Measurements from ENCODE around the gene DYNLT1.
"Not testable (repeated sequence)": the region's sequence is repeated elsewhere in the genome, so short reads cannot be mapped to it uniquely, and the experiment has no call there.

The DYNLT1 gene

DNA sequence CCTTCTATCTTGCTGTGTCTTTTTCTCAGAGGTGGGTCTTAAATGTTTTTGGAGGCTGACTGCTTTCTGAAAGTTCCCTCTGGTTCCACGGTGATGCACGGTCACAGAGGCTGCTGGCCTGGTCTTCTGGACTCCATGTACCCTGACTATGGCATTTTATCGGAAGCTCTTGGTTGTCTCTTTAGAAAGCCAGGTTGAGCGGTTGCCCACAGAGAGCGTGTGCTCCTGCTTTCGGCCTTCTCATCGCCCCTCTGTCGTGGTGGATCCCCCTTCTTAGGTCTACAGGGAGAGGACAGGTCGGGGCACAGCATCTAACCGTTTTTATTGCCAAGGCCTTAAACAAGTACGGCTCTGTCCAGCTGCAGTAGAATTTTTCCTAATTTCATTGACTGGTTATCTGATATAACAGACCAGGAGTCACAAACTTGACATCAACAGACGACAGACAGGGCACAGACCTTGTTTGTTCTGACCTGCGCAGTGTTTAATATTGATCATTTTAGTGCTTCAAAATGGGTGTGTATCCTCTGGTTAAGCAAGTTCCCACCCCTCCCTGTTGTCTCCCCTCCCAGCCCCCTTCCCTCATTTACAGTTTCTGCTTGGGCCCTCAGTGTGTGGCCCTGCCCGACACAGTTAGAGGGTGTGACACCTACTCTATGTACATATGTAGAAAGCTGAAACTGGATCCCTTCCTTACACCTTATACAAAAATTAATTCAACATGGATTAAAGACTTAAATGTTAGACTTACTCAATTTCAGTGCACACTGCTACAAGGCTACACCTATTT lies 30.0 kb upstream of the DYNLT1 start:
- no peaks in the 10 kb centered on the region for H3K9me3 ChIP-seq (ENCODE audit: control insufficient read depth in 1 of 2, low read length in 2 of 2)
- no peaks in the 10 kb centered on the region for H3K36me3 ChIP-seq (ENCODE audit: control insufficient read depth in 1 of 2, insufficient read depth in 2 of 2, low read length in 2 of 2)
- no peak overlapping the region for H3K27ac ChIP-seq (ENCODE audit: low read length)
- H3K27me3 ChIP-seq (ENCODE audit: low read depth, low read length): no peaks in the 10 kb centered on the region
- H3K4me3 ChIP-seq (ENCODE audit: low read depth in 1 of 2, low read length in 2 of 2): no peak overlapping the region
- H3K4me1 ChIP-seq (ENCODE audit: control insufficient read depth in 1 of 2, insufficient read depth in 2 of 2, low read length in 2 of 2): no peaks in the 10 kb centered on the region

DNA sequence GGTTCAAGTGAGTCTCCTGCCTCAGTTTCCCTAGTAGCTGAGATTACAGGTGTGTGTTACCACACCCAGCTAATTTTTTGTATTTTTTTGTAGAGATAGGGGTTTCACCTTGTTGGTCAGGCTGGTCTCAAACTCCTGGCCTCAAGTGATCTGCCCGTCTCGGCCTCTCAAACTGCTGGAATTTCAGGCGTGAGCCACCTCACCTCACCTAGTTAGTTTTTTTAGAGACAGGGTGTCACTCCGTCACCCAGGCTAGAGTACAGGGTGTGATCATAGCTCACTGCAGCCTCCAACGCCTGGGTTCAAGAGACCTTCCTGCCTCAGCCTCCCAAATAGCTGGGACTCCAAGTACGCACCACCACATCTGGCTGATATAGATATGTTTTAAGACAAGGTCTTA lies 28.2 kb upstream of the DYNLT1 start:
- Histone ChIP-seq H3K27me3 (ENCODE audit: low read depth, low read length) (no peaks in the 10 kb centered on the region), H3K27ac (ENCODE audit: low read length) (no peak overlapping the region), H3K4me3 (ENCODE audit: low read depth in 1 of 2, low read length in 2 of 2) (no peak overlapping the region), H3K9me3 (ENCODE audit: control insufficient read depth in 1 of 2, low read length in 2 of 2) (no peaks in the 10 kb centered on the region), H3K4me1 (ENCODE audit: control insufficient read depth in 1 of 2, insufficient read depth in 2 of 2, low read length in 2 of 2) (peaks cover 0 to 2% of the 10 kb centered on the region in 2 donors), H3K36me3 (ENCODE audit: control insufficient read depth in 1 of 2, insufficient read depth in 2 of 2, low read length in 2 of 2) (no peaks in the 10 kb centered on the region)

GRCh38 chr6:158672119-158672518 lies 27.6 kb upstream of the DYNLT1 start:
- not testable (repeated sequence) for H3K27me3 ChIP-seq (ENCODE audit: low read depth, low read length); H3K4me3 ChIP-seq (ENCODE audit: low read depth in 1 of 2, low read length in 2 of 2); H3K9me3 ChIP-seq (ENCODE audit: control insufficient read depth in 1 of 2, low read length in 2 of 2); H3K36me3 ChIP-seq (ENCODE audit: control insufficient read depth in 1 of 2, insufficient read depth in 2 of 2, low read length in 2 of 2); H3K4me1 ChIP-seq (ENCODE audit: control insufficient read depth in 1 of 2, insufficient read depth in 2 of 2, low read length in 2 of 2); H3K27ac ChIP-seq (ENCODE audit: low read length)

GRCh38 chr6:158669145-158670035 lies 24.8 kb upstream of the DYNLT1 start:
- H3K27ac ChIP-seq (ENCODE audit: low read length): no peak overlapping the region
- H3K4me1 ChIP-seq (ENCODE audit: control insufficient read depth in 1 of 2, insufficient read depth in 2 of 2, low read length in 2 of 2): peaks cover 0 to 6% of the 10 kb centered on the region in 2 donors
- no peak overlapping the region for H3K4me3 ChIP-seq (ENCODE audit: low read depth in 1 of 2, low read length in 2 of 2)
- no peaks in the 10 kb centered on the region for H3K9me3 ChIP-seq (ENCODE audit: control insufficient read depth in 1 of 2, low read length in 2 of 2)
- no peaks in the 10 kb centered on the region for H3K27me3 ChIP-seq (ENCODE audit: low read depth, low read length)
- no peaks in the 10 kb centered on the region for H3K36me3 ChIP-seq (ENCODE audit: control insufficient read depth in 1 of 2, insufficient read depth in 2 of 2, low read length in 2 of 2)

GRCh38 chr6:158668707-158669103 lies 24.2 kb upstream of the DYNLT1 start:
- Histone ChIP-seq H3K4me3 (ENCODE audit: low read depth in 1 of 2, low read length in 2 of 2) (no peak overlapping the region), H3K27me3 (ENCODE audit: low read depth, low read length) (no peaks in the 10 kb centered on the region), H3K36me3 (ENCODE audit: control insufficient read depth in 1 of 2, insufficient read depth in 2 of 2, low read length in 2 of 2) (no peaks in the 10 kb centered on the region), H3K9me3 (ENCODE audit: control insufficient read depth in 1 of 2, low read length in 2 of 2) (no peaks in the 10 kb centered on the region), H3K27ac (ENCODE audit: low read length) (no peak overlapping the region), H3K4me1 (ENCODE audit: control insufficient read depth in 1 of 2, insufficient read depth in 2 of 2, low read length in 2 of 2) (peaks cover 3 to 6% of the 10 kb centered on the region in 2 donors)

- Histone ChIP-seq H3K27me3 (ENCODE audit: low read depth, low read length) (no peaks in the 10 kb centered on the region), H3K4me3 (ENCODE audit: low read depth in 1 of 2, low read length in 2 of 2) (no peak overlapping the region), H3K36me3 (ENCODE audit: control insufficient read depth in 1 of 2, insufficient read depth in 2 of 2, low read length in 2 of 2) (no peaks in the 10 kb centered on the region), H3K27ac (ENCODE audit: low read length) (peak overlapping the region; percentile 3), H3K4me1 (ENCODE audit: control insufficient read depth in 1 of 2, insufficient read depth in 2 of 2, low read length in 2 of 2) (peaks cover 4 to 6% of the 10 kb centered on the region in 2 donors), H3K9me3 (ENCODE audit: control insufficient read depth in 1 of 2, low read length in 2 of 2) (no peaks in the 10 kb centered on the region)
These were observed 22.9 kb upstream of the DYNLT1 start for GRCh38 chr6:158667360-158667981.

GRCh38 chr6:158666628-158667359 lies 22.3 kb upstream of the DYNLT1 start:
- Histone ChIP-seq H3K36me3 (ENCODE audit: control insufficient read depth in 1 of 2, insufficient read depth in 2 of 2, low read length in 2 of 2) (no peaks in the 10 kb centered on the region), H3K27me3 (ENCODE audit: low read depth, low read length) (no peaks in the 10 kb centered on the region), H3K9me3 (ENCODE audit: control insufficient read depth in 1 of 2, low read length in 2 of 2) (no peaks in the 10 kb centered on the region), H3K4me1 (ENCODE audit: control insufficient read depth in 1 of 2, insufficient read depth in 2 of 2, low read length in 2 of 2) (peaks cover 4 to 6% of the 10 kb centered on the region in 2 donors), H3K27ac (ENCODE audit: low read length) (peak overlapping the region; percentile 19), H3K4me3 (ENCODE audit: low read depth in 1 of 2, low read length in 2 of 2) (no peak overlapping the region)

DNA sequence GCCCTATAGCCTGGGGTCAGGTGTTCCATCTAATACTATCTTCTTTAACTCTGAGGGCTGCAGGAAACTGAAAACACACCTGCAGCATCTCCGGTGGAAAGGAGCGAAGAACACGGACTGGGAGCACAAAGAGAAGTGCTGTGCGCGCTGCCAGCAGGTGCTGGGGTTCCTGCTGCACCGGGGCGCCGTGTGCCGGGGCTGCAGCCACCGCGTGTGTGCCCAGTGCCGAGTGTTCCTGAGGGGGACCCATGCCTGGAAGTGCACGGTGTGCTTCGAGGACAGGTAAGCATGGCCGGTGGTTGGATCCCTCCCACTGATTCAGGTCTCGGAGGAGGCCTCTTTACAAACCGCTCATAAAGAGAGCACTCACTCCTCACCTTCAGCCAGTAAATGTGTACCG lies 20.8 kb upstream of the DYNLT1 start:
- Histone ChIP-seq H3K27ac (ENCODE audit: low read length) (no peak overlapping the region), H3K4me1 (ENCODE audit: control insufficient read depth in 1 of 2, insufficient read depth in 2 of 2, low read length in 2 of 2) (peaks cover 4 to 6% of the 10 kb centered on the region in 2 donors), H3K4me3 (ENCODE audit: low read depth in 1 of 2, low read length in 2 of 2) (no peak overlapping the region), H3K9me3 (ENCODE audit: control insufficient read depth in 1 of 2, low read length in 2 of 2) (no peaks in the 10 kb centered on the region), H3K36me3 (ENCODE audit: control insufficient read depth in 1 of 2, insufficient read depth in 2 of 2, low read length in 2 of 2) (no peaks in the 10 kb centered on the region), H3K27me3 (ENCODE audit: low read depth, low read length) (no peaks in the 10 kb centered on the region)

DNA sequence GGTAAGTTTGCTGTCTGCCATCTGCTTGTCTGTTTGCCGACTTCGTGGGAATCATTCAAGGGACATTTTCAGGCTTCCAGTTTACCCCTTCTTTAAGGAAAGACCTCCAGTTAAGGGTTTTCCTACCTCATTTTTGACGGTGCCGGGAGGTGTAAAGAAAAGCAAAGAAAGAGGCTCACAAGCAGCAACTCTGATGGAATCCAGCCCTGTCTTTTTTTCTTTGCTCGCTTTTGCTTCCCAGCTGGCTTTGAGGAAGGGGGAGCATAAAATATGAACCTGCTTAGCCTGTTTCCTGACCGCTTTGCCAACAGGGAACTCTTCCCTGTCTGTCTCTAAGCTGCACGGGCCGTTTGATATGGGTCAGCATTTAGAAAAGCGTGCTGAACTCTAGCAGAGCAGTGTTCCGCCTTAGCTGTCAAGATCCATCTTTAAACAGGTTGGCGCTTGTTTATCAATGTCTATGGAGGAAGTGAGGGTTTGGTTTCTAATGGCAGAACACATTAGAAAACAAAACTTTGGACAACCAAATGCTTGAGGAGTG lies 19.2 kb upstream of the DYNLT1 start:
- Histone ChIP-seq H3K4me1 (ENCODE audit: control insufficient read depth in 1 of 2, insufficient read depth in 2 of 2, low read length in 2 of 2) (peaks cover 4 to 6% of the 10 kb centered on the region in 2 donors), H3K9me3 (ENCODE audit: control insufficient read depth in 1 of 2, low read length in 2 of 2) (no peaks in the 10 kb centered on the region), H3K27me3 (ENCODE audit: low read depth, low read length) (no peaks in the 10 kb centered on the region), H3K27ac (ENCODE audit: low read length) (peak overlapping the region; percentile 4), H3K36me3 (ENCODE audit: control insufficient read depth in 1 of 2, insufficient read depth in 2 of 2, low read length in 2 of 2) (no peaks in the 10 kb centered on the region), H3K4me3 (ENCODE audit: low read depth in 1 of 2, low read length in 2 of 2) (peak overlapping the region; percentile 39 to 47)

DNA sequence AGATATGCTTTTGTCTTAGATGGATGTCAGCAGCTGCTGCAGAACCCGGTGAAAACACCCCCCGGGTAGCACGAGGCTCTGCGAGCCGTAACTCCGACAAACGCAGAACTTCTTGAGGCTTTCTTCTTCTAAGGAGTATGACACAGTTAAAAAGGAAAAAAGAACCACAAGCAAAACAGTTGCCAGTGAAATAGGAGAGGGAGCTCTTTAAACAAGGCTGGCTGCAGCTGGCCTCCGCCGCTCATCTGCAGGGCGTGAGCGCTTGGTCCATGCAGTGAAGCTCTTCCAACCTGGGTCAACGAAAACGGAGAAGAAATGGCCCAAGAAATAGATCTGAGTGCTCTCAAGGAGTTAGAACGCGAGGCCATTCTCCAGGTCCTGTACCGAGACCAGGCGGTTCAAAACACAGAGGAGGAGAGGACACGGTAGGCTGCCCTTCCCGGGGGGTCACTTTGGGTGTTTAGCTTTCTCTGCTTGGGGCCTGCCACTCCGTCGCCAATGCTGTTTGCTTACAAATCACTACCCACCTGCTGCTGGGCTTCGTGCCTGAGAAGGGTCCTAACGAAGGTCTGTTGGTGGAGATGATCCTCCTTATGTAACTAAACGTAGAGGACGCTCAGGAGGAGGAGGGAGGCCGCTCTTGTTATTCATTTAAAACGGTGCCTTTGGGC lies 18.5 kb upstream of the DYNLT1 start:
- Histone ChIP-seq H3K4me1 (ENCODE audit: control insufficient read depth in 1 of 2, insufficient read depth in 2 of 2, low read length in 2 of 2) (peaks cover 4 to 6% of the 10 kb centered on the region in 2 donors), H3K27ac (ENCODE audit: low read length) (peak overlapping the region; percentile 4), H3K4me3 (ENCODE audit: low read depth in 1 of 2, low read length in 2 of 2) (peak overlapping the region; percentile 39 to 47), H3K36me3 (ENCODE audit: control insufficient read depth in 1 of 2, insufficient read depth in 2 of 2, low read length in 2 of 2) (no peaks in the 10 kb centered on the region), H3K27me3 (ENCODE audit: low read depth, low read length) (no peaks in the 10 kb centered on the region), H3K9me3 (ENCODE audit: control insufficient read depth in 1 of 2, low read length in 2 of 2) (no peaks in the 10 kb centered on the region)
